Mesenchymal stem cell (in vitro differentiated cells and primary cell): Measurements from ENCODE around the gene NLGN4X.

Experiments
- DNase-seq: peaks from one replicate; pipeline ENCODE4 v3.0.0-alpha.2; 2013
- H2AFZ ChIP-seq: one replicate; pipeline ENCODE4 v1.6.1; 2013; ENCODE audit warnings: low read depth, mild to moderate bottlenecking, control low read depth, inconsistent platforms, low read length, moderate library complexity
- H2AK5ac ChIP-seq: 2 replicates; pipeline ENCODE4 v1.6.1; 2013; ENCODE audit warnings: low read length, moderate library complexity, mild to moderate bottlenecking, inconsistent platforms; ENCODE audit not compliant: severe bottlenecking
- H2BK120ac ChIP-seq: one replicate; pipeline ENCODE4 v1.6.1; 2013; ENCODE audit warnings: low read depth, mild to moderate bottlenecking, inconsistent platforms, low read length, moderate library complexity
- H2BK12ac ChIP-seq, 2 experiments: one replicate each; pipeline ENCODE4 v1.6.1; 2013; ENCODE audit warnings: inconsistent platforms in 2 of 2, low read length in 2 of 2, mild to moderate bottlenecking in 2 of 2, moderate library complexity in 2 of 2, control low read depth in 1 of 2
- H2BK15ac ChIP-seq: one replicate; pipeline ENCODE4 v1.6.1; 2013; ENCODE audit warnings: mild to moderate bottlenecking, low read depth, inconsistent platforms; ENCODE audit not compliant: poor library complexity, severe bottlenecking
- H2BK5ac ChIP-seq: 2 replicates; pipeline ENCODE4 v1.6.1; 2013; ENCODE audit warnings: low read depth, mild to moderate bottlenecking, low read length, control low read depth, inconsistent platforms; ENCODE audit not compliant: poor library complexity, severe bottlenecking
- H3K14ac ChIP-seq, 2 experiments: one replicate each; pipeline ENCODE4 v1.6.1; 2013; ENCODE audit warnings: inconsistent platforms in 2 of 2, low read length in 2 of 2, control low read depth in 1 of 2, mild to moderate bottlenecking in 1 of 2, moderate library complexity in 1 of 2
- H3K18ac ChIP-seq, 2 experiments: one replicate each; pipeline ENCODE4 v1.6.1; 2013; ENCODE audit warnings: inconsistent platforms in 2 of 2, low read length in 2 of 2, control low read depth in 1 of 2, low read depth in 1 of 2, mild to moderate bottlenecking in 1 of 2
- H3K23ac ChIP-seq, 2 experiments: one replicate each; pipeline ENCODE4 v1.6.1; 2013; ENCODE audit warnings: inconsistent platforms in 2 of 2, low read length in 2 of 2, mild to moderate bottlenecking in 2 of 2, moderate library complexity in 2 of 2, control low read depth in 1 of 2
- H3K27ac ChIP-seq: 2 replicates; pipeline ENCODE4 v1.5.1; 2013; ENCODE audit warnings: mild to moderate bottlenecking, moderate library complexity, low read length, control low read depth, inconsistent platforms; ENCODE audit not compliant: poor library complexity, severe bottlenecking
- H3K27me3 ChIP-seq, 2 experiments: 2 replicates each; pipeline versions ENCODE4 v1.6.1 to v1.7.0; 2013; ENCODE audit warnings: low read length in 2 of 2, mild to moderate bottlenecking in 2 of 2, moderate library complexity in 2 of 2, control low read depth in 1 of 2, inconsistent platforms in 1 of 2; ENCODE audit not compliant: control insufficient read depth in 1 of 2, insufficient read depth in 1 of 2
- H3K36me3 ChIP-seq, 2 experiments: 2 replicates each; pipeline versions ENCODE4 v1.6.1 to v1.7.0; 2013; ENCODE audit warnings: low read length in 2 of 2, control low read depth in 1 of 2, inconsistent platforms in 1 of 2, low read depth in 1 of 2, mild to moderate bottlenecking in 1 of 2; ENCODE audit not compliant: insufficient read depth in 2 of 2, control insufficient read depth in 1 of 2
- H3K4ac ChIP-seq, 2 experiments: one replicate each; pipeline ENCODE4 v1.6.1; 2013; ENCODE audit warnings: inconsistent platforms in 2 of 2, low read length in 2 of 2, mild to moderate bottlenecking in 2 of 2, moderate library complexity in 2 of 2, control low read depth in 1 of 2, low read depth in 1 of 2
- H3K4me1 ChIP-seq: 2 replicates; pipeline ENCODE4 v1.6.1; 2013; ENCODE audit warnings: low read depth, low read length, control low read depth; ENCODE audit not compliant: control insufficient read depth, insufficient read depth
- H3K4me2 ChIP-seq: 2 replicates; pipeline ENCODE4 v1.6.1; 2013; ENCODE audit warnings: low read length, mild to moderate bottlenecking, inconsistent platforms; ENCODE audit not compliant: poor library complexity, severe bottlenecking
- H3K4me3 ChIP-seq, 2 experiments: 2 replicates each; pipeline versions ENCODE4 v1.5.1 to v1.7.0; 2013; ENCODE audit warnings: low read length in 2 of 2, mild to moderate bottlenecking in 2 of 2, control low read depth in 1 of 2, low read depth in 1 of 2; ENCODE audit not compliant: insufficient read depth in 1 of 2
- H3K79me1 ChIP-seq: replicated peaks from 2 replicates; pipeline ENCODE4 v1.6.1; 2013; ENCODE audit warnings: mild to moderate bottlenecking, control low read depth, low read length, inconsistent platforms; ENCODE audit not compliant: poor library complexity, severe bottlenecking
- H3K9ac ChIP-seq: 2 replicates; pipeline ENCODE4 v1.7.0; 2013; ENCODE audit warnings: mild to moderate bottlenecking, low read length, moderate library complexity
- H3K9me3 ChIP-seq: 2 replicates; pipeline ENCODE4 v1.7.0; 2013; ENCODE audit warnings: mild to moderate bottlenecking, low read length; ENCODE audit not compliant: control insufficient read depth
- H4K8ac ChIP-seq: one replicate; pipeline ENCODE4 v1.6.1; 2013; ENCODE audit warnings: inconsistent platforms, mild to moderate bottlenecking, low read length, moderate library complexity
- H4K91ac ChIP-seq: one replicate; pipeline ENCODE4 v1.6.1; 2013; ENCODE audit warnings: mild to moderate bottlenecking, low read length, inconsistent platforms
- WGBS: methylation state at CpG from one replicate; pipeline ENCODE4 v1.1.7; 2013; ENCODE audit warnings: mixed read lengths; 5-methylcytosine and 5-hydroxymethylcytosine counted together

The NLGN4X gene

GRCh38 chrX:6012357-6012756 is 216.3 kb downstream of the NLGN4X start:
- no peak overlapping the region for H4K91ac ChIP-seq
- no peak overlapping the region for H3K23ac ChIP-seq
- H3K27me3 ChIP-seq, result no peaks in the 10 kb centered on the region
- no peak overlapping the region for H2BK15ac ChIP-seq
- H3K4me1 ChIP-seq, result no peaks in the 10 kb centered on the region
- WGBS, result 100% methylated on average over 1 of the region's 2 CpGs
- no peak overlapping the region for H2AFZ ChIP-seq
- H2BK120ac ChIP-seq, result no peak overlapping the region
- no peak overlapping the region for H3K14ac ChIP-seq
- DNase-seq, result no peak
- no peak overlapping the region for H2BK12ac ChIP-seq
- no peak overlapping the region for H3K9ac ChIP-seq
- H3K36me3 ChIP-seq, result no peaks in the 10 kb centered on the region
- no peak overlapping the region for H3K4me3 ChIP-seq
- no peak overlapping the region for H2AK5ac ChIP-seq
- H3K9me3 ChIP-seq, result peaks cover 9% of the 10 kb centered on the region
- no peak overlapping the region for H2BK5ac ChIP-seq
- no peak overlapping the region for H3K4me2 ChIP-seq
- H3K4ac ChIP-seq, result no peak overlapping the region
- no peak overlapping the region for H3K27ac ChIP-seq
- no peak overlapping the region for H4K8ac ChIP-seq
- H3K79me1 ChIP-seq, result no peaks in the 10 kb centered on the region
- H3K18ac ChIP-seq, result no peak overlapping the region

- Histone ChIP-seq H2BK120ac (no peak overlapping the region), H3K4ac (no peak overlapping the region), H4K91ac (no peak overlapping the region), H3K18ac (no peak overlapping the region), H3K9ac (no peak overlapping the region), H3K4me2 (no peak overlapping the region), H3K4me1 (no peaks in the 10 kb centered on the region), H3K4me3 (no peak overlapping the region), H3K23ac (no peak overlapping the region), H2AFZ (no peak overlapping the region), H3K36me3 (no peaks in the 10 kb centered on the region), H2BK15ac (no peak overlapping the region), H2AK5ac (no peak overlapping the region), H2BK5ac (no peak overlapping the region), H3K79me1 (no peaks in the 10 kb centered on the region), H3K9me3 (peaks cover 9% of the 10 kb centered on the region), H3K27ac (no peak overlapping the region), H4K8ac (no peak overlapping the region), H3K14ac (no peak overlapping the region), H2BK12ac (no peak overlapping the region), H3K27me3 (no peaks in the 10 kb centered on the region)
- DNase-seq, result no peak
These were observed 222.8 kb downstream of the NLGN4X start for GRCh38 chrX:6005856-6006255.

- H2AK5ac ChIP-seq, result no peak overlapping the region
- H3K23ac ChIP-seq, result no peak overlapping the region
- H2BK12ac ChIP-seq, result no peak overlapping the region
- no peak overlapping the region for H4K8ac ChIP-seq
- no peak overlapping the region for H3K18ac ChIP-seq
- no peak overlapping the region for H2BK15ac ChIP-seq
- no peak for DNase-seq
- H3K4me2 ChIP-seq, result no peak overlapping the region
- H3K14ac ChIP-seq, result no peak overlapping the region
- H2AFZ ChIP-seq, result no peak overlapping the region
- no peaks in the 10 kb centered on the region for H3K79me1 ChIP-seq
- H3K27ac ChIP-seq, result no peak overlapping the region
- H2BK120ac ChIP-seq, result no peak overlapping the region
- no peaks in the 10 kb centered on the region for H3K27me3 ChIP-seq
- H3K9ac ChIP-seq, result no peak overlapping the region
- H3K9me3 ChIP-seq, result peaks cover 8% of the 10 kb centered on the region
- H4K91ac ChIP-seq, result no peak overlapping the region
- H3K4me1 ChIP-seq, result no peaks in the 10 kb centered on the region
- H3K36me3 ChIP-seq, result no peaks in the 10 kb centered on the region
- H3K4ac ChIP-seq, result no peak overlapping the region
- no peak overlapping the region for H3K4me3 ChIP-seq
- 94% methylated on average over 3 of the region's 4 CpGs for WGBS
- no peak overlapping the region for H2BK5ac ChIP-seq
These were observed 224.1 kb downstream of the NLGN4X start for GRCh38 chrX:6004529-6004928.

- Histone ChIP-seq H3K27me3 (no peaks in the 10 kb centered on the region), H3K36me3 (no peaks in the 10 kb centered on the region), H3K4me2 (no peak overlapping the region)
These were observed 226.6 kb downstream of the NLGN4X start for GRCh38 chrX:6002056-6002455.

More at GRCh38 chrX:6002056-6002455, 226.6 kb downstream of the NLGN4X start:
- WGBS, result 20% methylated on average over 2 of the region's 5 CpGs
- H3K23ac ChIP-seq, result no peak overlapping the region
- H4K91ac ChIP-seq, result no peak overlapping the region
- DNase-seq, result no peak
- no peak overlapping the region for H2BK120ac ChIP-seq
- H2BK15ac ChIP-seq, result no peak overlapping the region
- H3K9me3 ChIP-seq, result no peaks in the 10 kb centered on the region
- H3K18ac ChIP-seq, result no peak overlapping the region
- no peak overlapping the region for H3K14ac ChIP-seq
- H3K9ac ChIP-seq, result no peak overlapping the region
- no peak overlapping the region for H4K8ac ChIP-seq
- no peak overlapping the region for H3K4me3 ChIP-seq
- no peak overlapping the region for H3K4ac ChIP-seq
- no peak overlapping the region for H2BK12ac ChIP-seq
- H2AFZ ChIP-seq, result no peak overlapping the region
- no peaks in the 10 kb centered on the region for H3K79me1 ChIP-seq
- no peaks in the 10 kb centered on the region for H3K4me1 ChIP-seq
- H3K27ac ChIP-seq, result no peak overlapping the region
- no peak overlapping the region for H2BK5ac ChIP-seq
- H2AK5ac ChIP-seq, result no peak overlapping the region
